HCEC 1CT (cell line): Measurements from ENCODE around the gene LIN52.

Source experiments
- DNase-seq: peaks from one replicate; pipeline ENCODE4 v3.0.0-alpha.2; 2017

The LIN52 gene

GRCh38 chr14:74238974-74239847 lies 154.5 kb downstream of the LIN52 start, which contains the start of gene VSX2:
Gene VSX2 (plus strand): TSS chr14:74239449. CDS start chr14:74239562, 113 bp downstream.
- DNase-seq, result no peak

- no peak for DNase-seq
Observed at GRCh38 chr14:74239848-74240793, 155.4 kb downstream of the LIN52 start.

- DNase-seq, result no peak
Observed at GRCh38 chr14:74240794-74241651, 156.3 kb downstream of the LIN52 start.

GRCh38 chr14:74241652-74242017 lies 156.9 kb downstream of the LIN52 start:
- DNase-seq, result no peak

GRCh38 chr14:74242021-74242779 lies 157.4 kb downstream of the LIN52 start:
- no peak for DNase-seq

GRCh38 chr14:74242780-74243042 lies 158.0 kb downstream of the LIN52 start:
- no peak for DNase-seq

- no peak for DNase-seq
Observed at GRCh38 chr14:74243051-74243450, 158.3 kb downstream of the LIN52 start.

- DNase-seq, result no peak
Observed at GRCh38 chr14:74244115-74244514, 159.4 kb downstream of the LIN52 start.

- no peak for DNase-seq
Observed at GRCh38 chr14:74245292-74245691, 160.5 kb downstream of the LIN52 start.

- DNase-seq, result no peak
Observed at GRCh38 chr14:74246542-74246941, 161.8 kb downstream of the LIN52 start.

- no peak for DNase-seq
Observed at GRCh38 chr14:74248017-74248416, 163.3 kb downstream of the LIN52 start.

GRCh38 chr14:74249433-74250375 lies 164.9 kb downstream of the LIN52 start:
- DNase-seq, result no peak
